ENCODE results near the gene TNFAIP1. TPM values are rescaled to one million over a fixed set of nuclear protein-coding genes. Genes with fewer than 3 reads are reported as not detected.

TNFAIP1 gene
- total RNA-seq, 4 donors from 2014 or later, result 19.1 to 53.2 (median 30.4) TPM

GRCh38 chr17:28385406-28385805, 49.8 kb downstream of the TNFAIP1 start:
- Histone ChIP-seq H3K27ac (no peak overlapping the region), H3K36me3 (peaks cover 0 to 90% of the 10 kb centered on the region in 2 donors), H3K4me3 (peak overlapping the region in 1 of 2 donors; percentile 39), H3K4me1 (no peaks in the 10 kb centered on the region), H3K27me3 (no peaks in the 10 kb centered on the region), H3K9me3 (no peaks in the 10 kb centered on the region)
- ATAC-seq, result no peak
- TF ChIP-seq EP300 (IDR thresholded peaks at IDR 0.05), result no peak
- no peak for TF ChIP-seq POLR2AphosphoS5 (IDR thresholded peaks at IDR 0.05)
- no peak for TF ChIP-seq POLR2A (IDR thresholded peaks at IDR 0.05)
- TF ChIP-seq CTCF (IDR thresholded peaks at IDR 0.05), result no peak
- 89% methylated on average over 4 of the region's 8 CpGs; no CpG with 5 or more reads in 1 of the 2 donors for WGBS, 2 donors (ENCODE audit: low coverage in 1 of 2)

GRCh38 chr17:28386391-28386790, 50.8 kb downstream of the TNFAIP1 start:
- Histone ChIP-seq H3K9me3 (no peaks in the 10 kb centered on the region), H3K36me3 (peaks cover 0 to 93% of the 10 kb centered on the region in 2 donors), H3K4me1 (no peaks in the 10 kb centered on the region), H3K4me3 (no peak overlapping the region), H3K27ac (no peak overlapping the region), H3K27me3 (no peaks in the 10 kb centered on the region)
- no peak for ATAC-seq
- TF ChIP-seq EP300 (IDR thresholded peaks at IDR 0.05) (no peak), POLR2A (IDR thresholded peaks at IDR 0.05) (no peak), CTCF (IDR thresholded peaks at IDR 0.05) (no peak)

GRCh38 chr17:28388106-28388505, 52.5 kb downstream of the TNFAIP1 start:
- ATAC-seq, result no peak
- H3K27me3 ChIP-seq, result no peaks in the 10 kb centered on the region
- peaks cover 0 to 94% of the 10 kb centered on the region in 2 donors for H3K36me3 ChIP-seq
- no peaks in the 10 kb centered on the region for H3K4me1 ChIP-seq
- H3K9me3 ChIP-seq, result no peaks in the 10 kb centered on the region
- TF ChIP-seq POLR2AphosphoS5 (IDR thresholded peaks at IDR 0.05) (no peak), CTCF (IDR thresholded peaks at IDR 0.05) (no peak), EP300 (IDR thresholded peaks at IDR 0.05) (no peak), POLR2A (IDR thresholded peaks at IDR 0.05) (no peak)
- WGBS, 2 donors (ENCODE audit: low coverage in 1 of 2), result 100% methylated on average over 1 of the region's 11 CpGs; no CpG with 5 or more reads in 1 of the 2 donors
- H3K27ac ChIP-seq, result no peak overlapping the region
- H3K4me3 ChIP-seq, result no peak overlapping the region

- no peak for TF ChIP-seq CTCF (IDR thresholded peaks at IDR 0.05)
- TF ChIP-seq POLR2A (IDR thresholded peaks at IDR 0.05), result no peak
- TF ChIP-seq EP300 (IDR thresholded peaks at IDR 0.05), result no peak
- no peak for TF ChIP-seq POLR2AphosphoS5 (IDR thresholded peaks at IDR 0.05)
- H3K4me1 ChIP-seq, result no peaks in the 10 kb centered on the region
- ATAC-seq, result no peak
- no peak overlapping the region for H3K27ac ChIP-seq
- H3K36me3 ChIP-seq, result peaks cover 0 to 95% of the 10 kb centered on the region in 2 donors
- no peaks in the 10 kb centered on the region for H3K27me3 ChIP-seq
- H3K4me3 ChIP-seq, result no peak overlapping the region
- H3K9me3 ChIP-seq, result no peaks in the 10 kb centered on the region
- WGBS, 2 donors (ENCODE audit: low coverage in 1 of 2), result 79% methylated on average over 1 of the region's 1 CpG; no CpG with 5 or more reads in 1 of the 2 donors
Observed at GRCh38 chr17:28390141-28390540, 54.6 kb downstream of the TNFAIP1 start.

GRCh38 chr17:28390563-28390962, 55.0 kb downstream of the TNFAIP1 start:
- H3K4me3 ChIP-seq, result no peak overlapping the region
- no peak for TF ChIP-seq EP300 (IDR thresholded peaks at IDR 0.05)
- TF ChIP-seq CTCF (IDR thresholded peaks at IDR 0.05), result no peak
- no peak for TF ChIP-seq POLR2A (IDR thresholded peaks at IDR 0.05)
- TF ChIP-seq POLR2AphosphoS5 (IDR thresholded peaks at IDR 0.05), result no peak
- WGBS, 2 donors (ENCODE audit: low coverage in 1 of 2), result 93 to 94% methylated on average over 2 of the region's 2 CpGs
- H3K27ac ChIP-seq, result no peak overlapping the region
- ATAC-seq, result no peak
- peaks cover 0 to 95% of the 10 kb centered on the region in 2 donors for H3K36me3 ChIP-seq
- no peaks in the 10 kb centered on the region for H3K27me3 ChIP-seq
- H3K4me1 ChIP-seq, result no peaks in the 10 kb centered on the region
- no peaks in the 10 kb centered on the region for H3K9me3 ChIP-seq

Measured in gastroesophageal sphincter (tissue), 4 donors.